NCI-H2107 (cell line): ENCODE data around the gene PIAS1.

Experiments used
- DNase-seq: peaks from one replicate; lab custom pipeline; 2025; lab: John Stamatoyannopoulos, UW

Gene PIAS1

GRCh38 chr15:68235022-68235421 is 180.9 kb downstream of the PIAS1 start:
- no peak for DNase-seq

- DNase-seq = no peak
Observed at GRCh38 chr15:68239025-68239424, 184.9 kb downstream of the PIAS1 start.

- DNase-seq = no peak
Observed at GRCh38 chr15:68241088-68241935, 187.2 kb downstream of the PIAS1 start.
